ENCODE data around the gene GPC3.

- TF ChIP-seq NR3C1 (CRISPR knock-in tag; conservative IDR thresholded peaks at IDR 0.05; ENCODE audit: low read depth) (no peak), CTCF (IDR thresholded peaks at IDR 0.05) (no peak), TP53 (CRISPR knock-in tag; IDR thresholded peaks at IDR 0.05) (no peak), NFE2L1 (CRISPR knock-in tag; IDR thresholded peaks at IDR 0.05) (no peak), ZNF232 (CRISPR knock-in tag; IDR thresholded peaks at IDR 0.05) (no peak), CREB1 (CRISPR knock-in tag; IDR thresholded peaks at IDR 0.05) (no peak), AR (CRISPR knock-in tag; IDR thresholded peaks at IDR 0.05) (no peak), ELF4 (CRISPR knock-in tag; IDR thresholded peaks at IDR 0.05; ENCODE audit: low read depth) (no peak), MAX (CRISPR knock-in tag; IDR thresholded peaks at IDR 0.05) (no peak), ZNF281 (CRISPR knock-in tag; IDR thresholded peaks at IDR 0.05) (no peak), AFF4 (CRISPR knock-in tag; IDR thresholded peaks at IDR 0.05; ENCODE audit: borderline replicate concordance) (no peak)
Observed at GRCh38 chrX:133876646-133877045, 108.7 kb downstream of the GPC3 start.
